Endothelial cell of umbilical vein (primary cell): Measurements from ENCODE around the gene SRPK2. TPM values are rescaled to one million over a fixed set of nuclear protein-coding genes. Genes with fewer than 3 reads are reported as not detected.

Experiments used
- BruUV-seq: library from RNA; stranded (reverse); fragments of 400-500 nt; replicated peaks from 2 replicates; lab custom pipeline; 2021; lab: Mats Ljungman, UMichigan
- CTCF ChIA-PET: fragments of 300-600, 350-600 bp; sonication (Branson Sonifier 250); formaldehyde crosslinking; loops from one replicate; lab custom pipeline; 2021; ENCODE audit warnings: antibody characterized with exemption, inconsistent platforms; lab: Charles Lee
- POLR2A ChIA-PET: fragments of 300-600, 350-600 bp; sonication (Branson Sonifier 250); formaldehyde crosslinking; loops from one replicate; lab custom pipeline; 2021; ENCODE audit warnings: antibody characterized with exemption, inconsistent platforms; lab: Charles Lee
- DNase-seq: peaks from one replicate; pipeline ENCODE4 v3.0.0-alpha.2; 2011; ENCODE audit warnings: low read depth, low spot score
- FAIRE-seq: peaks from 2 replicates; lab custom pipeline; 2011; peaks lifted over from hg19 to GRCh38; lab: Jason Lieb, UNC
- H2AFZ ChIP-seq: 2 replicates; pipeline ENCODE4 v1.6.0; 2012; ENCODE audit warnings: low read depth, low read length, control low read depth, inconsistent platforms
- H3K27ac ChIP-seq: 2 replicates; pipeline ENCODE4 v1.5.1; 2011; ENCODE audit warnings: low read depth, mild to moderate bottlenecking, control low read depth, low read length, moderate library complexity; ENCODE audit not compliant: insufficient read depth
- H3K27me3 ChIP-seq, 2 experiments: 2 replicates each; pipeline versions ENCODE4 v1.6.0 to v1.6.1; 2011; ENCODE audit warnings: low read length in 2 of 2, mixed read lengths in 1 of 2; ENCODE audit not compliant: control insufficient read depth in 2 of 2, insufficient read depth in 2 of 2
- H3K36me3 ChIP-seq, 2 experiments: 2 replicates in 1 of 2; 3 replicates in 1 of 2; pipeline ENCODE4 v1.5.1; 2011; ENCODE audit warnings: low read length in 2 of 2, mild to moderate bottlenecking in 1 of 2, moderate library complexity in 1 of 2; ENCODE audit not compliant: control insufficient read depth in 2 of 2, insufficient read depth in 2 of 2; ENCODE audit errors: extremely low read depth in 1 of 2
- H3K4me1 ChIP-seq: 3 replicates; pipeline ENCODE4 v1.5.1; 2011; ENCODE audit warnings: mild to moderate bottlenecking, low read length; ENCODE audit not compliant: control insufficient read depth, insufficient read depth; ENCODE audit errors: extremely low read depth
- H3K4me2 ChIP-seq: 2 replicates; pipeline ENCODE4 v1.6.1; 2011; ENCODE audit warnings: low read length, control low read depth, mixed read lengths; ENCODE audit not compliant: insufficient read depth
- H3K4me3 ChIP-seq, 3 experiments: fragments of 200-600 bp in 1 of 3; sonication (generic), shearing (Covaris generic) in 1 of 3; replicated peaks in 1 of 3; 2 replicates each; pipeline ENCODE4 v1.5.1; 2011 to 2016; ENCODE audit warnings: control low read depth in 3 of 3, low read length in 3 of 3, mild to moderate bottlenecking in 2 of 3, inconsistent platforms in 1 of 3, low read depth in 1 of 3, moderate library complexity in 1 of 3; ENCODE audit not compliant: insufficient read depth in 1 of 3
- H3K79me2 ChIP-seq: 2 replicates; pipeline ENCODE4 v1.6.0; 2012; ENCODE audit warnings: low read length, inconsistent platforms; ENCODE audit not compliant: control insufficient read depth, insufficient read depth
- H3K9ac ChIP-seq: replicated peaks from 2 replicates; pipeline ENCODE3; 2011; ENCODE audit warnings: low read length, control low read depth; ENCODE audit not compliant: insufficient read depth; ENCODE audit errors: extremely low read depth
- H3K9me1 ChIP-seq: replicated peaks from 3 replicates; pipeline ENCODE4 v1.6.0; 2011; ENCODE audit warnings: mild to moderate bottlenecking, low read length; ENCODE audit not compliant: control insufficient read depth, insufficient read depth; ENCODE audit errors: extremely low read depth
- H3K9me3 ChIP-seq: replicated peaks from 2 replicates; pipeline ENCODE4 v1.5.1; 2012; ENCODE audit warnings: low read length, inconsistent platforms; ENCODE audit not compliant: control insufficient read depth, insufficient read depth
- H4K20me1 ChIP-seq: replicated peaks from 2 replicates; pipeline ENCODE3; 2011; ENCODE audit warnings: mild to moderate bottlenecking, low read length; ENCODE audit not compliant: control insufficient read depth, insufficient read depth; ENCODE audit errors: extremely low read depth
- EZH2 ChIP-seq: IDR thresholded peaks from 2 replicates; pipeline ENCODE4 v1.6.1; 2012; ENCODE audit warnings: borderline replicate concordance, low read depth, mild to moderate bottlenecking, moderate library complexity, low read length, inconsistent platforms; ENCODE audit not compliant: severe bottlenecking
- FOS ChIP-seq: IDR thresholded peaks from 2 replicates; pipeline ENCODE4 v1.6.1; 2011; ENCODE audit warnings: mild to moderate bottlenecking, low read length, moderate library complexity, borderline replicate concordance; ENCODE audit not compliant: insufficient read depth
- GATA2 ChIP-seq: IDR thresholded peaks from 2 replicates; pipeline ENCODE4 v1.7.0; 2011; ENCODE audit warnings: low read depth, mild to moderate bottlenecking, moderate library complexity, mixed read lengths, low read length; ENCODE audit not compliant: insufficient read length, insufficient read depth
- JUN ChIP-seq: IDR thresholded peaks from 2 replicates; pipeline ENCODE4 v1.6.1; 2011; ENCODE audit warnings: borderline replicate concordance, low read depth; ENCODE audit not compliant: insufficient read length, insufficient read depth
- MYC ChIP-seq: IDR thresholded peaks from one replicate; pipeline ENCODE4 v1.6.1; 2011; ENCODE audit warnings: mild to moderate bottlenecking, low read depth, low read length
- POLR2A ChIP-seq: IDR thresholded peaks from 2 replicates; pipeline ENCODE4 v1.6.1; 2012; ENCODE audit warnings: low read depth, mild to moderate bottlenecking, control low read depth, low read length
- POLR2AphosphoS5 ChIP-seq: IDR thresholded peaks from 2 replicates; pipeline ENCODE4 v1.6.1; 2012; ENCODE audit warnings: low read depth, mild to moderate bottlenecking, control low read depth, low read length, moderate library complexity; ENCODE audit not compliant: insufficient read depth
- dilution Hi-C: fragments of 300-500 bp; cut with MboI; formaldehyde crosslinking; loops from one replicate; pipeline ENCODE4 v1.15.0; 2019; ENCODE audit warnings: low sequenced_read_pairs; ENCODE audit not compliant: extremely low pct_ligation_motif_present
- intact Hi-C: fragments of 100-400 bp; cut with micrococcal nuclease; formaldehyde crosslinking; loops from one replicate; pipeline ENCODE4 v1.10.0; 2022
- polyA plus RNA-seq, 4 experiments: library from polyadenylated mRNA; depleted of rRNA in 3 of 4; stranded (reverse) in 3 of 4; unstranded in 1 of 4; fragments of >200 nt; gene quantifications; 2 replicates each; pipeline versions ENCODE4 v1.2.1 to v1.2.3, GENCODE V29; 2011 to 2012; ENCODE audit warnings: missing spikeins in 1 of 4
- total RNA-seq: library from RNA; stranded (reverse); gene quantifications from 2 replicates; pipeline ENCODE4 v1.2.3, GENCODE V29; 2021
- TF ChIP-seq, protein P1 (sequence below), 2 donors: IDR thresholded peaks; 1 replicate in 1 of 2; 2 replicates in 1 of 2; pipeline ENCODE4 v1.5.1; 2011; ENCODE audit warnings: low read length in 2 of 2, mild to moderate bottlenecking in 2 of 2, moderate library complexity in 2 of 2, control low read depth in 1 of 2, inconsistent platforms in 1 of 2, low read depth in 1 of 2; ENCODE audit not compliant: insufficient read depth in 1 of 2; ENCODE audit errors: extremely low read depth in 1 of 2
- TF ChIP-seq, protein P2 (sequence below): IDR thresholded peaks from 2 replicates; pipeline ENCODE4 v1.6.1; 2011; ENCODE audit not compliant: insufficient read depth, insufficient read length

SRPK2 gene
- total and polyA plus RNA-seq, 2 donors (not counting 3 experiments of a cell fraction or from before 2014, with no cell fraction given): 13.4 to 55.2 TPM

DNA sequence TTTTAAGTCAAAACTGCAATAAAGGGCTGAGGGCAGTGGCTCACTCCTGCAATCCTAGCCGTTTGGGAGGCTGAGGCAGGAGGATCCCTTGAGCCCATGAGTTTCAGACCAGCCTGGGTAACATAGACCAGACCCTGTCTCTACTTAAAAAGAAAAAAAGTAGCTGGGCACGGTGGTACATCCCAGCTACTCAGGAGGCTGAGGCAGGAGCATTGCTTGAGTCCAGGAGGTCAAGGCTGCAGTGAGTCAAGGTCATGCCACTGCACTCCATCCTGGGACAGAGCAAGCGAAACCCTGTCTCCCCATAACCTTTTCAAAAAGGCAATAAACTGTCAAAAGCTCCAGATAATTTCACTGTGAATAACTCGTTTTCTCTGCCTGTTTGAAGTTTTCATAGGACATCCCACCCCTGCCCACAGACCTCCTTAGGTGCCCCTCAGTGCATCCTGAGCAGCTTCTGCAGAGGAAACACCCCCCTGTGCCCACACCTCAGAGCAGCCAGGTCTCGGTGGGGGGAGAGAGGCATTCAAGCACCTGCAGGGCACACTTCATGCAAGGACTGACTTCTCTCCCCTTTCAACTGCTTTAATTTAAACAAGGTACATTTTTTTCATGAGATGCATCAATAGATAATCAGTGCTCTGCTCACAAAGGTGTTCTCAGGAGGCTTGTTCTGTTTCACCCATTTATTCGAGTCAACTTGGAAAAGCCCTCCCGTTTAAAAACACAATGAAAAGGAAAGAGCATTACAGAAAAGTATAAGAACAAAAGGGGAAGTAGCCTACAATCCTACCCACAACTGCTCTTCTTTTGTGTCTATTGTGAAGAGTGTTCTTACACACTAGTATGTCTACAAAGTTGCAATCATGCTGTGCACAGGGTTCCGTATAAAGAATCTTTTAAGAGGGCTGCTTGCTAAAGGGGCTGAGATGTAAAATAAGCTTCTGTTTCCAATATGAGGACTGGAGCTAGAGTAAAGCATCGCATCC is 269.8 kb downstream of the SRPK2 start:
- no peaks in the 10 kb centered on the region for H3K9me1 ChIP-seq
- TF ChIP-seq, protein P1, sequence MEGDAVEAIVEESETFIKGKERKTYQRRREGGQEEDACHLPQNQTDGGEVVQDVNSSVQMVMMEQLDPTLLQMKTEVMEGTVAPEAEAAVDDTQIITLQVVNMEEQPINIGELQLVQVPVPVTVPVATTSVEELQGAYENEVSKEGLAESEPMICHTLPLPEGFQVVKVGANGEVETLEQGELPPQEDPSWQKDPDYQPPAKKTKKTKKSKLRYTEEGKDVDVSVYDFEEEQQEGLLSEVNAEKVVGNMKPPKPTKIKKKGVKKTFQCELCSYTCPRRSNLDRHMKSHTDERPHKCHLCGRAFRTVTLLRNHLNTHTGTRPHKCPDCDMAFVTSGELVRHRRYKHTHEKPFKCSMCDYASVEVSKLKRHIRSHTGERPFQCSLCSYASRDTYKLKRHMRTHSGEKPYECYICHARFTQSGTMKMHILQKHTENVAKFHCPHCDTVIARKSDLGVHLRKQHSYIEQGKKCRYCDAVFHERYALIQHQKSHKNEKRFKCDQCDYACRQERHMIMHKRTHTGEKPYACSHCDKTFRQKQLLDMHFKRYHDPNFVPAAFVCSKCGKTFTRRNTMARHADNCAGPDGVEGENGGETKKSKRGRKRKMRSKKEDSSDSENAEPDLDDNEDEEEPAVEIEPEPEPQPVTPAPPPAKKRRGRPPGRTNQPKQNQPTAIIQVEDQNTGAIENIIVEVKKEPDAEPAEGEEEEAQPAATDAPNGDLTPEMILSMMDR (IDR thresholded peaks at IDR 0.05; ENCODE audit: extremely low read depth in 1 of 2, insufficient read depth in 1 of 2, low read depth in 1 of 2, low read length in 2 of 2): no peak
- TF ChIP-seq MYC (no peak), GATA2 (no peak), POLR2A (no peak), EZH2 (no peak), POLR2AphosphoS5 (no peak), FOS (no peak), JUN (no peak)
- TF ChIP-seq, protein P2, sequence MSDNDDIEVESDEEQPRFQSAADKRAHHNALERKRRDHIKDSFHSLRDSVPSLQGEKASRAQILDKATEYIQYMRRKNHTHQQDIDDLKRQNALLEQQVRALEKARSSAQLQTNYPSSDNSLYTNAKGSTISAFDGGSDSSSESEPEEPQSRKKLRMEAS: no peak
- dilution Hi-C loops: no loop called here
- no TSS peak for BruUV-seq
- no peaks in the 10 kb centered on the region for H3K4me1 ChIP-seq
- DNase-seq: no peak
- no peaks in the 10 kb centered on the region for H3K27me3 ChIP-seq
- ChIA-PET CTCF (interaction anchor here (0.6 to 2.5 kb wide), 5 partner anchors 9 to 312 kb away, joined by 3 to 9 read pairs (median 4); no protein-coding TSS in a partner anchor), POLR2A (no interaction called here)
- no peak overlapping the region for H3K4me3 ChIP-seq
- no peaks in the 10 kb centered on the region for H4K20me1 ChIP-seq
- no peak overlapping the region for H3K9ac ChIP-seq
- intact Hi-C loops: loop anchor here (10.0 kb wide), 1 partner anchor 216 kb away; no protein-coding TSS in a partner anchor
- no peak overlapping the region for H3K27ac ChIP-seq
- no peak overlapping the region for H3K4me2 ChIP-seq
- no peaks in the 10 kb centered on the region for H3K9me3 ChIP-seq
- H2AFZ ChIP-seq: no peak overlapping the region
- H3K36me3 ChIP-seq: peaks cover 4 to 15% of the 10 kb centered on the region in 2 experiments
- FAIRE-seq: no peak
- H3K79me2 ChIP-seq: no peaks in the 10 kb centered on the region
